ENCODE data around the gene ZNF587B.

- no peak for TF ChIP-seq POLR2A (IDR thresholded peaks at IDR 0.05)
- TF ChIP-seq, protein P1, sequence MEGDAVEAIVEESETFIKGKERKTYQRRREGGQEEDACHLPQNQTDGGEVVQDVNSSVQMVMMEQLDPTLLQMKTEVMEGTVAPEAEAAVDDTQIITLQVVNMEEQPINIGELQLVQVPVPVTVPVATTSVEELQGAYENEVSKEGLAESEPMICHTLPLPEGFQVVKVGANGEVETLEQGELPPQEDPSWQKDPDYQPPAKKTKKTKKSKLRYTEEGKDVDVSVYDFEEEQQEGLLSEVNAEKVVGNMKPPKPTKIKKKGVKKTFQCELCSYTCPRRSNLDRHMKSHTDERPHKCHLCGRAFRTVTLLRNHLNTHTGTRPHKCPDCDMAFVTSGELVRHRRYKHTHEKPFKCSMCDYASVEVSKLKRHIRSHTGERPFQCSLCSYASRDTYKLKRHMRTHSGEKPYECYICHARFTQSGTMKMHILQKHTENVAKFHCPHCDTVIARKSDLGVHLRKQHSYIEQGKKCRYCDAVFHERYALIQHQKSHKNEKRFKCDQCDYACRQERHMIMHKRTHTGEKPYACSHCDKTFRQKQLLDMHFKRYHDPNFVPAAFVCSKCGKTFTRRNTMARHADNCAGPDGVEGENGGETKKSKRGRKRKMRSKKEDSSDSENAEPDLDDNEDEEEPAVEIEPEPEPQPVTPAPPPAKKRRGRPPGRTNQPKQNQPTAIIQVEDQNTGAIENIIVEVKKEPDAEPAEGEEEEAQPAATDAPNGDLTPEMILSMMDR (IDR thresholded peaks at IDR 0.05) = no peak
Observed at GRCh38 chr19:57803265-57803593, 26.9 kb upstream of the ZNF587B start.
